Measurements from ENCODE around the gene SST. TPM values are rescaled to one million over a fixed set of nuclear protein-coding genes. Genes with fewer than 3 reads are reported as not detected.

The SST gene
- total RNA-seq, 2 donors from 2014 or later, result 482 to 738 TPM

GRCh38 chr3:187641320-187642016 lies 28.7 kb downstream of the SST start:
- H3K36me3 ChIP-seq (replicated peaks in 1 of 2; ENCODE audit: insufficient read depth in 1 of 2, low read depth in 2 of 2), result no peaks in the 10 kb centered on the region
- 66 to 76% methylated on average over 2 of the region's 2 CpGs for WGBS, 2 donors
- ATAC-seq (no peak), DNase-seq (no peak)
- no peak overlapping the region for H3K27ac ChIP-seq
- intact Hi-C loops (cut with DNase I), result no loop called here
- TF ChIP-seq CTCF (IDR thresholded peaks at IDR 0.05) (no peak), POLR2A (IDR thresholded peaks at IDR 0.05) (no peak)
- H3K27me3 ChIP-seq, result no peaks in the 10 kb centered on the region
- peaks cover 12% of the 10 kb centered on the region for H3K4me1 ChIP-seq
- H3K4me3 ChIP-seq, result no peak overlapping the region
- H3K9me3 ChIP-seq, result no peaks in the 10 kb centered on the region

GRCh38 chr3:187640569-187641059 lies 29.6 kb downstream of the SST start:
- Histone ChIP-seq H3K27me3 (no peaks in the 10 kb centered on the region), H3K27ac (no peak overlapping the region), H3K9me3 (no peaks in the 10 kb centered on the region), H3K4me3 (no peak overlapping the region), H3K4me1 (peaks cover 12% of the 10 kb centered on the region), H3K36me3 (replicated peaks in 1 of 2; ENCODE audit: insufficient read depth in 1 of 2, low read depth in 2 of 2) (no peaks in the 10 kb centered on the region)
- 25 to 27% methylated on average over 2 of the region's 2 CpGs for WGBS, 2 donors
- no peak for DNase-seq
- ATAC-seq, result no peak
- no peak for TF ChIP-seq POLR2A (IDR thresholded peaks at IDR 0.05)
- no peak for TF ChIP-seq CTCF (IDR thresholded peaks at IDR 0.05)
- intact Hi-C loops (cut with DNase I), result no loop called here

- no peak for ATAC-seq
- H3K4me3 ChIP-seq, result no peak overlapping the region
Measured at GRCh38 chr3:187639927-187640568, 30.1 kb downstream of the SST start.

GRCh38 chr3:187636528-187636927 lies 33.7 kb downstream of the SST start:
- DNase-seq, result no peak
- ATAC-seq, result no peak
- intact Hi-C loops (cut with DNase I), result no loop called here
- no peak overlapping the region for H3K27ac ChIP-seq
- TF ChIP-seq POLR2A (IDR thresholded peaks at IDR 0.05), result no peak
- TF ChIP-seq CTCF (IDR thresholded peaks at IDR 0.05), result no peak
- H3K4me1 ChIP-seq, result peaks cover 12% of the 10 kb centered on the region
- no peaks in the 10 kb centered on the region for H3K27me3 ChIP-seq
- H3K9me3 ChIP-seq, result no peaks in the 10 kb centered on the region
- H3K36me3 ChIP-seq (replicated peaks in 1 of 2; ENCODE audit: insufficient read depth in 1 of 2, low read depth in 2 of 2), result no peaks in the 10 kb centered on the region
- no peak overlapping the region for H3K4me3 ChIP-seq

More at GRCh38 chr3:187639927-187640568, 30.1 kb downstream of the SST start:
- no peaks in the 10 kb centered on the region for H3K9me3 ChIP-seq
- no peak for TF ChIP-seq POLR2A (IDR thresholded peaks at IDR 0.05)
- TF ChIP-seq CTCF (IDR thresholded peaks at IDR 0.05), result no peak
- 26 to 28% methylated on average over 5 of the region's 5 CpGs for WGBS, 2 donors
- H3K27me3 ChIP-seq, result no peaks in the 10 kb centered on the region
- intact Hi-C loops (cut with DNase I), result no loop called here
- H3K27ac ChIP-seq, result no peak overlapping the region
- DNase-seq, result no peak
- H3K36me3 ChIP-seq (replicated peaks in 1 of 2; ENCODE audit: insufficient read depth in 1 of 2, low read depth in 2 of 2), result no peaks in the 10 kb centered on the region
- H3K4me1 ChIP-seq, result peaks cover 12% of the 10 kb centered on the region
